ENCODE data around the gene NCAPD2. TPM values are rescaled to one million over a fixed set of nuclear protein-coding genes. Genes with fewer than 3 reads are reported as not detected.
A peak's percentile ranks its signal among the peaks of the same experiment; 100 is the strongest.

NCAPD2 gene, protein sequence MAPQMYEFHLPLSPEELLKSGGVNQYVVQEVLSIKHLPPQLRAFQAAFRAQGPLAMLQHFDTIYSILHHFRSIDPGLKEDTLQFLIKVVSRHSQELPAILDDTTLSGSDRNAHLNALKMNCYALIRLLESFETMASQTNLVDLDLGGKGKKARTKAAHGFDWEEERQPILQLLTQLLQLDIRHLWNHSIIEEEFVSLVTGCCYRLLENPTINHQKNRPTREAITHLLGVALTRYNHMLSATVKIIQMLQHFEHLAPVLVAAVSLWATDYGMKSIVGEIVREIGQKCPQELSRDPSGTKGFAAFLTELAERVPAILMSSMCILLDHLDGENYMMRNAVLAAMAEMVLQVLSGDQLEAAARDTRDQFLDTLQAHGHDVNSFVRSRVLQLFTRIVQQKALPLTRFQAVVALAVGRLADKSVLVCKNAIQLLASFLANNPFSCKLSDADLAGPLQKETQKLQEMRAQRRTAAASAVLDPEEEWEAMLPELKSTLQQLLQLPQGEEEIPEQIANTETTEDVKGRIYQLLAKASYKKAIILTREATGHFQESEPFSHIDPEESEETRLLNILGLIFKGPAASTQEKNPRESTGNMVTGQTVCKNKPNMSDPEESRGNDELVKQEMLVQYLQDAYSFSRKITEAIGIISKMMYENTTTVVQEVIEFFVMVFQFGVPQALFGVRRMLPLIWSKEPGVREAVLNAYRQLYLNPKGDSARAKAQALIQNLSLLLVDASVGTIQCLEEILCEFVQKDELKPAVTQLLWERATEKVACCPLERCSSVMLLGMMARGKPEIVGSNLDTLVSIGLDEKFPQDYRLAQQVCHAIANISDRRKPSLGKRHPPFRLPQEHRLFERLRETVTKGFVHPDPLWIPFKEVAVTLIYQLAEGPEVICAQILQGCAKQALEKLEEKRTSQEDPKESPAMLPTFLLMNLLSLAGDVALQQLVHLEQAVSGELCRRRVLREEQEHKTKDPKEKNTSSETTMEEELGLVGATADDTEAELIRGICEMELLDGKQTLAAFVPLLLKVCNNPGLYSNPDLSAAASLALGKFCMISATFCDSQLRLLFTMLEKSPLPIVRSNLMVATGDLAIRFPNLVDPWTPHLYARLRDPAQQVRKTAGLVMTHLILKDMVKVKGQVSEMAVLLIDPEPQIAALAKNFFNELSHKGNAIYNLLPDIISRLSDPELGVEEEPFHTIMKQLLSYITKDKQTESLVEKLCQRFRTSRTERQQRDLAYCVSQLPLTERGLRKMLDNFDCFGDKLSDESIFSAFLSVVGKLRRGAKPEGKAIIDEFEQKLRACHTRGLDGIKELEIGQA (N-terminal part only)
- 103 and 124 TPM in 2 replicates for total RNA-seq (2014; rRNA removed; shearing (Covaris generic); ENCODE audit: low replicate concordance)

DNA sequence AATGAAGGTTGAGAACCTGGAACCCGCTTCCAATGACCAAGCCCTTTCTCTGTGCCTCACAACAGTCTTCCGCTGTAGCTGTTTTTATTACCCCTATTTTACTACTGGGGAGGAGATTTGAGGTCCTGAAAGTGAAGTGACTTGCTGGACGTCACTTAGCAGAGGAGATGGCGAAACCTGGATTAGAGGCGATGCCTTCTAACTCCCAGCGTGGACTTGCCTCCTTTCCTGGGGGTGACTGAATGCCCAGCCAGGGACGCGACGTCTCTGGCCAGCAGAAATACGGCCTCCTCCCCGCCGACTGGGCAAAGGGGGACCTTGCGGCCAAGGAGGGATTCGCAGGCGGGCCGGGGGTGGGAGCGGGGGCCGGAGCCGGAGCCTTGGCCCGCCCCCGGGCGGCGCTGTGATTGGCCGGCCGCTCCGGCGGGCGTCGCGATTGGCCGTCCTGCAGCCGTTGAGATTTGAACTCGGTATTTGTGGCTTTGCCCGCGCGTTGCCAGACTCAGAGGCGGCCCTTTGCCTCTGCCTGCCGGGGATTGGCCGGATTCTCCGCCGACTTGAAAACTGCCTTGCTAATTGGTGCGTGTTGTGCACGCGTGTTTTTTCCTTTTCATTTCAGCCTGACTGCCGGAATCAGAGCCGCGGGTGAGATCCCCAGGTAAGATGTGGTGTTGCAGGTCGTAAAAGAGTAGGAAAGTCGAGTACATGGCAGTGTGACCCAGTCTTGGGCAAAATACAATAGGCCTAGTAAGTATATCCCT is at the start of gene NCAPD2:
Gene NCAPD2, plus strand, starts transcription at position 606 of the 761 bp plus-strand sequence. CDS start 997 bp downstream, outside the sequence.
- H3K4me2 ChIP-seq (ENCODE audit: low read depth, low read length, poor library complexity, severe bottlenecking) = peak within 1 kb of the TSS; percentile 90
- peaks cover 33% of the 10 kb centered on the region for H3K36me3 ChIP-seq (ENCODE audit: insufficient read depth, low read length)
- H3K9ac ChIP-seq (ENCODE audit: low read length) = peak within 1 kb of the TSS; percentile 94
- no peaks in the 10 kb centered on the region for H3K9me3 ChIP-seq (ENCODE audit: low read length)
- H2AFZ ChIP-seq (ENCODE audit: low read length) = peak within 1 kb of the TSS; percentile 31; the same call in 1 of the 2 replicates
- peak within 1 kb of the TSS; percentile 93 for H3K4me3 ChIP-seq (ENCODE audit: low read length)
- peak; percentile 98 for DNase-seq
- peaks cover 39% of the 10 kb centered on the region for H3K79me2 ChIP-seq (ENCODE audit: low read length)
- peak within 1 kb of the TSS; percentile 98 for H3K27ac ChIP-seq (ENCODE audit: low read length)
- peaks cover 39% of the 10 kb centered on the region for H3K4me1 ChIP-seq (ENCODE audit: low read length)
- H4K20me1 ChIP-seq (ENCODE audit: insufficient read depth, low read depth, low read length) = no peaks in the 10 kb centered on the region
- H3K9me2 ChIP-seq (replicated peaks; ENCODE audit: insufficient read depth, low read length) = no peaks in the 10 kb centered on the region
- H3K27me3 ChIP-seq (ENCODE audit: low read length) = no peaks in the 10 kb centered on the region

DNA sequence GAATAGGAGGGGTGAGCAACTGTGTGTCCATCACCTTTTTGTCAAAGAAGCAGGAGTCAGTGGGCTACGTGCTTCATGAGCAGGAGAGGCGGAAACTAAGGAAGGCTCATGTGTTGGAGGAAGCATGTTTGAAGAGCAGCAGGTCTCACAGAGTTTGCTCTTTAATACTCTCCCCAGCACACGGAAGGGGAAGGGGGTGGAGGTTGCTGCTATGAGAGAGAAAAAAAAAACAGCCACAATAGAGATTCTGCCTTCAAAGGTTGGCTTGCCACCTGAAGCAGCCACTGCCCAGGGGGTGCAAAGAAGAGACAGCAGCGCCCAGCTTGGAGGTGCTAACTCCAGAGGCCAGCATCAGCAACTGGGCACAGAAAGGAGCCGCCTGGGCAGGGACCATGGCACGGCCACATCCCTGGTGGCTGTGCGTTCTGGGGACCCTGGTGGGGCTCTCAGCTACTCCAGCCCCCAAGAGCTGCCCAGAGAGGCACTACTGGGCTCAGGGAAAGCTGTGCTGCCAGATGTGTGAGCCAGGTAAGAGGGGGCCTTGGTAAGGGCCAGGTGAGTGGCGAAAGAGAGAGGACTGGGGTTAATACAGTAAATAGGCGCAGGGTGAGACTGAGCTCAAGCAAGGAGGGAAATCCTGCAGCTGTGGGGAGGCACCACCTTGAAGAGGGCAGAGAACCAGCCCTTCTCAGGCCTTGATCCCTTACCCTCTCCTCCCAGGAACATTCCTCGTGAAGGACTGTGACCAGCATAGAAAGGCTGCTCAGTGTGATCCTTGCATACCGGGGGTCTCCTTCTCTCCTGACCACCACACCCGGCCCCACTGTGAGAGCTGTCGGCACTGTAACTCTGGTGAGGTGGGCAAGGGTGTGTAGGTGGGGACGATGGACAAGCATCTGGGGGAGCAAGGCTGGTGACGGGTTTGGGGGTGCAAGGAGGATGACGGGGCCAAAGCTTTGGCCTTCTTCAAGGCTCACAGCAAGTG is 48.9 kb upstream of the NCAPD2 start, which contains the start of gene CD27:
Gene CD27, plus strand, starts transcription at position 252 of the 985 bp plus-strand sequence. Its CDS starts 141 bp downstream, at position 393.
- DNase-seq = peak; percentile 87
- no peak within 1 kb of the TSS for H2AFZ ChIP-seq (ENCODE audit: low read length)
- peaks cover 6% of the 10 kb centered on the region; the same call in 1 of the 2 replicates for H3K36me3 ChIP-seq (ENCODE audit: insufficient read depth, low read length)
- peak within 1 kb of the TSS; percentile 88 for H3K4me2 ChIP-seq (ENCODE audit: low read depth, low read length, poor library complexity, severe bottlenecking)
- peaks cover 15% of the 10 kb centered on the region for H3K79me2 ChIP-seq (ENCODE audit: low read length)
- no peaks in the 10 kb centered on the region for H4K20me1 ChIP-seq (ENCODE audit: insufficient read depth, low read depth, low read length)
- H3K9ac ChIP-seq (ENCODE audit: low read length) = peak within 1 kb of the TSS; percentile 100
- no peaks in the 10 kb centered on the region for H3K9me3 ChIP-seq (ENCODE audit: low read length)
- peaks cover 74% of the 10 kb centered on the region for H3K4me1 ChIP-seq (ENCODE audit: low read length)
- no peaks in the 10 kb centered on the region for H3K9me2 ChIP-seq (replicated peaks; ENCODE audit: insufficient read depth, low read length)
- H3K27ac ChIP-seq (ENCODE audit: low read length) = peak within 1 kb of the TSS; percentile 100
- H3K4me3 ChIP-seq (ENCODE audit: low read length) = peak within 1 kb of the TSS; percentile 77
- no peaks in the 10 kb centered on the region for H3K27me3 ChIP-seq (ENCODE audit: low read length)

DNA sequence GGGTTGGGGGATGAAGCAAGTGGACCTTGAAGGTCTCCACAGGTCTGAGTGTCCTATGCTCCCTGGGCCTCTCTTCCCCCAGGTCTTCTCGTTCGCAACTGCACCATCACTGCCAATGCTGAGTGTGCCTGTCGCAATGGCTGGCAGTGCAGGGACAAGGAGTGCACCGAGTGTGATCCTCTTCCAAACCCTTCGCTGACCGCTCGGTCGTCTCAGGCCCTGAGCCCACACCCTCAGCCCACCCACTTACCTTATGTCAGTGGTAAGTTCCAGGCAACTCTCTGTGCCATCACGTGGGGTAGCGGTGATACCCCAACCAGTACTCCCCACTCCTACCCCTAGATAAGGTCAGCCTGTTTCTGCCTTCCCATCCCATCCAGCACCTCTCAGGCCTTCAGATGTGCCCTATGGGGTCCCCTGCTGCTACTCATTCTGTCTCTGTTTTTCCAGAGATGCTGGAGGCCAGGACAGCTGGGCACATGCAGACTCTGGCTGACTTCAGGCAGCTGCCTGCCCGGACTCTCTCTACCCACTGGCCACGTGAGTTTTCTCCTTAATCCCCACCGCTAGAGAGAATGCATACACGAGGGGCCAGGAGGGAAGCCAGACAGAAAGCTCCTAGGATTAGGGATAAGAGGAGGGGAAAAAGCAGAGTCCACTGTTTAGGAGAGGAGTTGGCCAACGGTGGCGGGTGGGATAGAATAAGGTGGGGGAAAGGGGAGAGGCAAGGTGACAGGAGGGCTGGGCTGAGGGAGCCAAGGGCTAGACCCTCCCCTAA is 43.6 kb upstream of the NCAPD2 start:
- Histone ChIP-seq H3K79me2 (ENCODE audit: low read length) (peaks cover 9% of the 10 kb centered on the region), H3K4me3 (ENCODE audit: low read length) (peak overlapping the region; percentile 68), H3K27me3 (ENCODE audit: low read length) (no peaks in the 10 kb centered on the region), H4K20me1 (ENCODE audit: insufficient read depth, low read depth, low read length) (no peaks in the 10 kb centered on the region), H3K9me2 (replicated peaks; ENCODE audit: insufficient read depth, low read length) (no peaks in the 10 kb centered on the region), H2AFZ (ENCODE audit: low read length) (no peak overlapping the region), H3K4me1 (ENCODE audit: low read length) (peaks cover 68% of the 10 kb centered on the region), H3K9ac (ENCODE audit: low read length) (peak overlapping the region; percentile 95), H3K4me2 (ENCODE audit: low read depth, low read length, poor library complexity, severe bottlenecking) (peak overlapping the region; percentile 96), H3K9me3 (ENCODE audit: low read length) (no peaks in the 10 kb centered on the region), H3K27ac (ENCODE audit: low read length) (peak overlapping the region; percentile 100), H3K36me3 (ENCODE audit: insufficient read depth, low read length) (peaks cover 6% of the 10 kb centered on the region; the same call in 1 of the 2 replicates)
- peak; percentile 46 for DNase-seq

DNA sequence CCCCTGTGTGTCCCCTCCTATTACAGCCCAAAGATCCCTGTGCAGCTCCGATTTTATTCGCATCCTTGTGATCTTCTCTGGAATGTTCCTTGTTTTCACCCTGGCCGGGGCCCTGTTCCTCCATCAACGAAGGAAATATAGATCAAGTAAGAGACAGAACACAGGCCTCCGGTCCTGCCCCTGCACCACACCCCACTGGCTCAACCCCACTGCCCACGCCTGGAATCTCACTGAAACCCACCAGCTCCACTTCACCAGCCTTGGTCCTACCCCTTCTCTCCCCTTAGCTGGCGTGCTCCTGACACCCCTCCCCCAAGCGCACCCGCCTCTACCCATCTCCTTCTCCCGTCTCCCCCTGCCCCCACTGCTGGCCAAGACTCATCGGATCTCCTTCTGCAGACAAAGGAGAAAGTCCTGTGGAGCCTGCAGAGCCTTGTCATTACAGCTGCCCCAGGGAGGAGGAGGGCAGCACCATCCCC is 43.0 kb upstream of the NCAPD2 start:
- Histone ChIP-seq H3K4me1 (ENCODE audit: low read length) (peaks cover 62% of the 10 kb centered on the region), H3K9me3 (ENCODE audit: low read length) (no peaks in the 10 kb centered on the region), H3K27me3 (ENCODE audit: low read length) (no peaks in the 10 kb centered on the region), H3K36me3 (ENCODE audit: insufficient read depth, low read length) (peaks cover 6% of the 10 kb centered on the region; the same call in 1 of the 2 replicates), H3K79me2 (ENCODE audit: low read length) (peaks cover 5% of the 10 kb centered on the region), H3K4me2 (ENCODE audit: low read depth, low read length, poor library complexity, severe bottlenecking) (peak overlapping the region; percentile 96), H3K4me3 (ENCODE audit: low read length) (peak overlapping the region; percentile 68), H4K20me1 (ENCODE audit: insufficient read depth, low read depth, low read length) (no peaks in the 10 kb centered on the region), H3K9ac (ENCODE audit: low read length) (peak overlapping the region; percentile 95), H3K27ac (ENCODE audit: low read length) (peak overlapping the region; percentile 100), H2AFZ (ENCODE audit: low read length) (no peak overlapping the region), H3K9me2 (replicated peaks; ENCODE audit: insufficient read depth, low read length) (no peaks in the 10 kb centered on the region)
- DNase-seq = peak; percentile 70

DNA sequence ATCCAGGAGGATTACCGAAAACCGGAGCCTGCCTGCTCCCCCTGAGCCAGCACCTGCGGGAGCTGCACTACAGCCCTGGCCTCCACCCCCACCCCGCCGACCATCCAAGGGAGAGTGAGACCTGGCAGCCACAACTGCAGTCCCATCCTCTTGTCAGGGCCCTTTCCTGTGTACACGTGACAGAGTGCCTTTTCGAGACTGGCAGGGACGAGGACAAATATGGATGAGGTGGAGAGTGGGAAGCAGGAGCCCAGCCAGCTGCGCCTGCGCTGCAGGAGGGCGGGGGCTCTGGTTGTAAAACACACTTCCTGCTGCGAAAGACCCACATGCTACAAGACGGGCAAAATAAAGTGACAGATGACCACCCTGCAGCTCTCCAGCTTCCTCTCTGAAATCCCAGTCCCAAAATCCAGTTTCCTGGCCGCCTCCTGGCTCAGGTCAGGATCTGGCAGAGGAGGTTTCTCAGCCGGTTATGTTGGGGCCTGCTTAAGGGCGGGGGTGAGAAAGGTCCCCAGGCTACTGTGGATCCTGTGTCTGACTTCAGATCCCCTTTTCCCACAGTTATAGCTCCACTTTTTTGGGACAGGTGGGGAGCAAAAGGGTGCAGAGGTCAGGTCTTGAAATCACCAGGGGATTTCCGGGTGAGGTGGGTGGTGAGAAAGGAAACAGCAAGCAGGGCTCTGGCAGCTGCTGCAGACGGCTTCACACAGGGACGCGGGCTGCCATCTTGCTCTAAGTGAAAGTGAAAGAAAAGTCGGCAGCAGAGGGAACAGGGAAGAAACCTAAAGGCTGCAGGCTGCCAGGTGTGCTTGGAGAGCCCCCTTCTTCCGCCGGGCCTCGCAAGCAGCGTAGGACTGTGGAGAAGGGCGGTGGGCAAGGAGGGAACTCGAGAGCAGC is 42.3 kb upstream of the NCAPD2 start, which contains the start of gene TAPBPL:
Gene TAPBPL, plus strand, starts transcription at position 695 of the 897 bp plus-strand sequence. CDS start 207 bp downstream, outside the sequence.
- Histone ChIP-seq H3K9ac (ENCODE audit: low read length) (peak within 1 kb of the TSS; percentile 95), H3K27me3 (ENCODE audit: low read length) (no peaks in the 10 kb centered on the region), H3K27ac (ENCODE audit: low read length) (peak within 1 kb of the TSS; percentile 100), H3K36me3 (ENCODE audit: insufficient read depth, low read length) (peaks cover 6% of the 10 kb centered on the region; the same call in 1 of the 2 replicates), H3K4me1 (ENCODE audit: low read length) (peaks cover 55% of the 10 kb centered on the region), H3K79me2 (ENCODE audit: low read length) (peaks cover 5% of the 10 kb centered on the region), H2AFZ (ENCODE audit: low read length) (no peak within 1 kb of the TSS), H3K9me3 (ENCODE audit: low read length) (no peaks in the 10 kb centered on the region), H3K4me3 (ENCODE audit: low read length) (peak within 1 kb of the TSS; percentile 68), H3K9me2 (replicated peaks; ENCODE audit: insufficient read depth, low read length) (no peaks in the 10 kb centered on the region), H4K20me1 (ENCODE audit: insufficient read depth, low read depth, low read length) (no peaks in the 10 kb centered on the region), H3K4me2 (ENCODE audit: low read depth, low read length, poor library complexity, severe bottlenecking) (peak within 1 kb of the TSS; percentile 96)
- DNase-seq = peak; percentile 88

Data from Karpas-422 (cell line).